GM19035 (cell line): ENCODE measurements around the gene MTHFD1L.

Source experiments
- ATAC-seq: cut with Tn5 transposase; IDR thresholded peaks from one replicate; pipeline ENCODE4 v1.9.1; 2021; ENCODE audit not compliant: unreplicated experiment

MTHFD1L gene

GRCh38 chr6:150931405-150931804 is 65.9 kb downstream of the MTHFD1L start:
- ATAC-seq: no peak

- no peak for ATAC-seq
These were observed 67.5 kb downstream of the MTHFD1L start for GRCh38 chr6:150932996-150933395.

GRCh38 chr6:150934380-150934779 is 68.9 kb downstream of the MTHFD1L start:
- no peak for ATAC-seq

- ATAC-seq: no peak
These were observed 70.6 kb downstream of the MTHFD1L start for GRCh38 chr6:150936021-150936555.

GRCh38 chr6:150937132-150937906 is 71.8 kb downstream of the MTHFD1L start:
- ATAC-seq: no peak

- ATAC-seq: no peak
These were observed 73.9 kb downstream of the MTHFD1L start for GRCh38 chr6:150939399-150939798.

GRCh38 chr6:150940941-150941340 is 75.4 kb downstream of the MTHFD1L start:
- no peak for ATAC-seq

GRCh38 chr6:150949526-150949925 is 84.0 kb downstream of the MTHFD1L start:
- no peak for ATAC-seq

GRCh38 chr6:150953851-150954250 is 88.3 kb downstream of the MTHFD1L start:
- no peak for ATAC-seq

- ATAC-seq: no peak
These were observed 93.7 kb downstream of the MTHFD1L start for GRCh38 chr6:150959166-150959565.

- ATAC-seq: no peak
These were observed 96.9 kb downstream of the MTHFD1L start for GRCh38 chr6:150962436-150962835.

GRCh38 chr6:150964765-150965164 is 99.3 kb downstream of the MTHFD1L start:
- ATAC-seq: no peak

GRCh38 chr6:150966786-150967185 is 101.3 kb downstream of the MTHFD1L start:
- ATAC-seq: no peak

GRCh38 chr6:150967381-150967780 is 101.9 kb downstream of the MTHFD1L start:
- no peak for ATAC-seq

- no peak for ATAC-seq
These were observed 102.4 kb downstream of the MTHFD1L start for GRCh38 chr6:150967910-150968309.

GRCh38 chr6:150969901-150970300 is 104.4 kb downstream of the MTHFD1L start:
- ATAC-seq: no peak

GRCh38 chr6:150971219-150971618 is 105.7 kb downstream of the MTHFD1L start:
- no peak for ATAC-seq

- no peak for ATAC-seq
These were observed 109.6 kb downstream of the MTHFD1L start for GRCh38 chr6:150975136-150975535.

- ATAC-seq: no peak
These were observed 111.8 kb downstream of the MTHFD1L start for GRCh38 chr6:150977281-150977680.

- no peak for ATAC-seq
These were observed 113.1 kb downstream of the MTHFD1L start for GRCh38 chr6:150978624-150979023.

GRCh38 chr6:150979826-150980350 is 114.4 kb downstream of the MTHFD1L start:
- ATAC-seq: no peak

- peak; percentile 93 for ATAC-seq
These were observed 115.6 kb downstream of the MTHFD1L start for GRCh38 chr6:150981095-150981494.
